SK-MEL-5 (cell line): Measurements from ENCODE around the gene LYZL4. TPM values are rescaled to one million over a fixed set of nuclear protein-coding genes. Genes with fewer than 3 reads are reported as not detected.

ENCODE experiments used
- DNase-seq: peaks from one replicate; pipeline ENCODE4 v3.0.0-alpha.2; 2016; ENCODE audit warnings: low read depth, low spot score
- in situ Hi-C: cut with HindIII; loops from 2 replicates; pipeline ENCODE4 v1.10.0; 2016; ENCODE audit warnings: low sequenced_read_pairs, high pct_unique_total_duplicates, low pct_unique_long_range_greater_than_20kb
- total RNA-seq: library from RNA; depleted of rRNA; stranded (reverse); fragments of >200 nt; shearing (Covaris generic); gene quantifications from 2 replicates; pipeline ENCODE4 v1.2.3, GENCODE V29; 2014

LYZL4 gene
- total RNA-seq, 1 experiment from 2014 or later = not detected

GRCh38 chr3:42434777-42435380 lies 24.5 kb upstream of the LYZL4 start:
- no peak for DNase-seq
- in situ Hi-C loops = no loop called here

- in situ Hi-C loops = no loop called here
- no peak for DNase-seq
Observed at GRCh38 chr3:42432485-42432884, 22.1 kb upstream of the LYZL4 start.

GRCh38 chr3:42430781-42431532 lies 20.5 kb upstream of the LYZL4 start:
- in situ Hi-C loops = no loop called here
- no peak for DNase-seq

GRCh38 chr3:42428830-42429229 lies 18.4 kb upstream of the LYZL4 start:
- DNase-seq = no peak
- in situ Hi-C loops = no loop called here

GRCh38 chr3:42425736-42426407 lies 15.5 kb upstream of the LYZL4 start:
- no peak for DNase-seq
- in situ Hi-C loops = no loop called here

DNA sequence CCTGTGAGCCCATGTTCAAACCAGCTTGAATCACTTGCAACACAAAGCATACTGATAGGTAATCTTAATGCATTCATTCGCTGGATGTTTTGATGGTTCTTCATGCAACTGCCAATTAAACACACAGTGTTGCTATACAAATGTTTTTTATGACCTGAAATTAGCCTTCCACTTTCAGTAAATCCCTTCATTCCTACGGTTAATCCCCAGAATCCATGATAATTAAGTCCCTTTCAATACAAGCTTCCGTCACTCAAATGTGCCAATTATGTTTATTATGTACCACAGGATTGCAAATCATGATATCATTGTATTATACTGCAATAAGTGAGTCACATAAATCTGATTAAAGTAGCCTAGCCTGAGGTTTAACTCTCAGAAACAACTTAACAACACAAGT lies 14.5 kb upstream of the LYZL4 start:
- in situ Hi-C loops = no loop called here
- DNase-seq = no peak

DNA sequence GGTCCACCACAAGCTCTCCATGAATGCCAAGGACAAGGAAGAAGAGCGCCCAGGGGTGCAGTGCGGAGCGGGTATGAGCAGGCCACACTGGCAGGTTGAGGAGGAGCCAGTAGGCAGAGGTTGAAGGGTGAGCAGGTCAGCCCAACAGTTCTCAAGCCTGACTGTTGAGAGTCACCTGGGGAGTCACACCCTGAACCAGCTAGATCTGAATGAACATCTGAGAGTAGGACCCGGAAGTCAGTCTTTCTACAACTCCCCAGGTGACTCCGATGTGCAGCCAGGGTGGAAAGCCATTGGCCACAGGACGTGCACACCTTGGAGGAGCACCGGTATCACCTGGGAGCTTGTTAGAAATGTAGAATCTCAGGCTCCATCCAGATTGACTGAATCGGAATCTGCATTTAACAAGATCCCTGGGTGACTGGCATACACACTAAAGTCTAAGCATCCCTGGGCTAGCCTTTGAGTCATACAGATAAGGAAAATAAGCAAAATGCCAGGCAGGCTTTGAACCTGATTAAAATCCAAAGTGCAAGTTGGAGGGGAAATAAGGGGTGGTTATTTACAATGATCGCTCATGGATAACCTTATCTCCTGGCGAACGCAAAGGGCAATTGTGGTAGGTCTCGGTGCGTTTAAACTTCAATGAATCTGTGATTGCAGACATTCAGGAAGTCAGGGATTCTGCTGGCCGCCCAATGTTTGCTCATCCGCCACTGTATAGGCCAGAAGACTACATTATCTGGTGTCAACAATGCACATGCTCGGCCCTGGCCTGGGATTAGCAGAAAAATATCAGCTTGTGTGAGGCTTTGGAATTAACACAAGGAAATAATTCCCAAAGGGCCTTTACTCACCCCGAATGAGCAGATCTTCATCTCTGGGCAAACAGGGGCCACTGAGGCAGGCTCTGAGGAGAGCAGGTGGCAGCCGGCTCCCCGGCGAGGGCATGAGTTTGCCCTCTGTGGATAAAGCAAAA lies 11.7 kb upstream of the LYZL4 start:
- DNase-seq = no peak
- in situ Hi-C loops = no loop called here

DNA sequence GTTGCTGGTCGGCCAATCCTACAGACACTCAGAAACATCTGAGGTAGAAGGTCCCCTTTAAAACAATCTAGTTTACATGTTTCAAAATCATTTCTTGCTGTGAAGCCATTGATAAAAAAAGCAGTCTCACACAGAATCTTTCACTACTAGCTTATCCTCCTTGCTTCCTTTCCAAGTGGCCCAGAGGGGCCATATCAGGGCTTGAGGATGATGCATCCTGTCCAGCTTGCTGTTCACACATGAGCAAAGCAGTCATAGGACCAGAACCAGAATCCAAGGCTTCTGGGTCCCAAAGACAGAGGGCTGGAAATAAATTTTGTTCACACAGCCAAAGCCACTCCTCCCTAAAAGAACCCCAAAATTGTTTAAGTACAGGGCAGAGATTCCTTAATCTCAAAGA lies 9.2 kb upstream of the LYZL4 start:
- DNase-seq = no peak
- in situ Hi-C loops = no loop called here

- DNase-seq = no peak
- in situ Hi-C loops = no loop called here
Observed at GRCh38 chr3:42412526-42413155, 2.2 kb upstream of the LYZL4 start.

DNA sequence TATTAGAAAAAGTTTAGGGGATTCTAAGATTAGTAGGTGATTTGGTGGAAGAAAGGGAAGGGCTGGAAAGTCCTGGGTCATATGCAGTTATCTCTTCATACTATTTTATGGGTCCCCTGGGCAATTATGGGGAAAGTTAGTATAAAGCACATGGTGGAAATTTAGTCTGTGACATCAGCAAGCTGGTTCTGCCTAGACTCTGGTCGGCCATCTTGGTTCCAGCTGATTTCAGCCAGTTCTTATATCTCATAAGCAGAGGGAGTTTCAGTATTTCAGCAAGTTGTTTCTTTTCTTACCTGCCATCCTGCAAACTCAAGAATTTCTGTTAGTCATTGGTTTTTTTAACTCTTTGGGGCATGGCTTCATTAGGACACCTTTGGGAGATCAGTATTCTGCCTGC lies 1.0 kb upstream of the LYZL4 start:
- DNase-seq = no peak
- in situ Hi-C loops = no loop called here

- no peak for DNase-seq
- in situ Hi-C loops = no loop called here
Observed at GRCh38 chr3:42408156-42408555, 2.3 kb downstream of the LYZL4 start.

DNA sequence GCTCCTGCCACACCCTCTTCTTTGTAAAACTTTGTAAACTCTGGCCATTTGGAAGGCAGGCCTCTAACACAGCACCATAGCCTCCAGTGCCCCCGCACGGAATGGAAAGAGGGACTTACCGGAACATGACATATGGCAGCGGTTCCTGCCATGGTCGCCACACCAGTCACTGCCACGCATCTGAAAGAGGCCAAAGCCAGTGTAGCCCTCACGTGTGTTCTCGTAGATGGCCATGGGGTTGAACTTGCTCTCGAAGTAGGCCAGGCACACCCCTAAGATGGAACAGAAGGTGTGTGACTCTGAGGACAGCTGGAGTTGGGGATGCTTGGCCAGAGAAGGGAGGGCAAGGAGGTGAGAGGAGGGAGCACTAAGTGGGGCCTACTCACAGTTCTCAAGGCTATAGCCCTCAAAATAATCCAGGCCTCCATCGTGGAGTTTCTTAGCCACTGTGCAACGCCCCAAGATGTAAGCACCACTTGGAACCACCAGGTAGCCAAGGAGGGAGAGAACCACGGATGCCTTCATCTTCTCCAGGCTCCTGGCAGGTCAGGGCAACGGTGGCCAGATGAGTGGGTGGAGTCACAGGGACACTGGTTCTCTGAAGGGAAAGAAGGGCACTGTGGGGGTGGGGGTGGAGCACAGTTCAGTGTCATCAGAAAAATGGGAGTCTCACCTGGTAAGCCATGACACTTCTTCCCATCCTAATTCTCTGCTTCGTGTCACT lies 3.5 kb downstream of the LYZL4 start:
- no peak for DNase-seq
- in situ Hi-C loops = no loop called here

GRCh38 chr3:42405857-42406256 lies 4.6 kb downstream of the LYZL4 start:
- DNase-seq = no peak
- in situ Hi-C loops = no loop called here

DNA sequence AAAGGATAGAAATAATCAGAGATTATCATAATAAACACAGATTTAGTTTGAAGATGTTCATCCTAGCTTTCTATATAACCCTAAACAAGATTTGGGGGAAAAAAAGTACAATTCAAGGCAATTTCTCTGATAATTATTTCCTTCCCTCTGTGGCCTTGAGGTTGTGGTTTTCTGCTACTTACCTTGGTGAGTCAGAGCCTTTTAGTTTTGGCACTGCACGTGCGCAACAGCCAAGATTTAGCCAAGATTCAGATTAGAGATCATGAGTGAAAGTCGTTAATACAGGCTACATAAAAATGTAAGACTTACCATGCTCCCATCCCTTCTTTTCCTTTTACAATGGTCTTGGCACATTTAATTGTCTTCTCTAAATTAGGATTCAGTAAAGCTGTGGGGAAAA lies 6.7 kb downstream of the LYZL4 start:
- DNase-seq = no peak
- in situ Hi-C loops = no loop called here

- DNase-seq = peak; percentile 29
- in situ Hi-C loops = no loop called here
Observed at GRCh38 chr3:42402394-42403096, 7.9 kb downstream of the LYZL4 start.

DNA sequence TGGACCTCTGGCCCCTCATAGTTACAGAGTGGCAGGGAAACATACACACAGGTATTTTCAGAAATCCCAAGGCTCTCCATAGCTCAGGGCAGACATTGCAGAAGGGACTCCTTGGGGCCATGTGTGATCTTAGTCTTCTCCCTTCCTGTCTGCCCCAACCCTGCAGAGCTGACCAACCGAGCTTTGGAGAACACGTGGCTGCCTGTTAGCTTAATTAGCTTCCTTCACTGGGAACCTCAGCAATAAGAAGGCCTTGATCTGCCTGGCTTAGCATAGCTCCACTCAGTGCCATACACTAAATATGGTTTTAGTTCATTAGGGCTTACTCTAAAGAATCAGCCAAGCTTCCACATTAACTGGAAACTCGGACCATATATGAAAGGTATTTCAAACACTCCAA lies 12.3 kb downstream of the LYZL4 start:
- in situ Hi-C loops = no loop called here
- no peak for DNase-seq
